ENCODE results near the gene SH3TC1. TPM values are rescaled to one million over a fixed set of nuclear protein-coding genes. Genes with fewer than 3 reads are reported as not detected.

Gene SH3TC1
- total RNA-seq, 1 donor from 2014 or later = 32.1 TPM

GRCh38 chr4:8174970-8175369, 24.1 kb upstream of the SH3TC1 start:
- no peak for FAIRE-seq
- DNase-seq (ENCODE audit: low read depth) = no peak

DNA sequence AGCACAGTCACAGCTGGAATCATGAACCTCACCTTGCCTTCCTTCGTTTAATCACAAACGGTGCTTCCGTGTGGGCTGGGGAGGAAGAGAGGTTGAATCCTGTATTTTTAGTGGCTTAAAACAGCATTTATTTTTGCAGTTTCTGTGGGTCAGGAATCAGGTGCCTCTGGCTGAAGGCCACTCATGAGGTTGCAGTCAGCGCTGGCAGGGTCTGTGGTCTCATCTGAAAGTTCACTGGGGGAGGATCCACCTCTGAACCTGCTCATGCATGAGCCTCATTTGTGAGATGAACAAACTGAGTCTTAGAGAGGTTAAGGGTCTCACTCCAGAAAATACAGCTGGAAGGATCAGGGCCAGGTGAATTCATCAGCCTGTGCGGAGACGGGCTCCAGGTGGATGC, 23.4 kb upstream of the SH3TC1 start:
- TF ChIP-seq, protein P1, sequence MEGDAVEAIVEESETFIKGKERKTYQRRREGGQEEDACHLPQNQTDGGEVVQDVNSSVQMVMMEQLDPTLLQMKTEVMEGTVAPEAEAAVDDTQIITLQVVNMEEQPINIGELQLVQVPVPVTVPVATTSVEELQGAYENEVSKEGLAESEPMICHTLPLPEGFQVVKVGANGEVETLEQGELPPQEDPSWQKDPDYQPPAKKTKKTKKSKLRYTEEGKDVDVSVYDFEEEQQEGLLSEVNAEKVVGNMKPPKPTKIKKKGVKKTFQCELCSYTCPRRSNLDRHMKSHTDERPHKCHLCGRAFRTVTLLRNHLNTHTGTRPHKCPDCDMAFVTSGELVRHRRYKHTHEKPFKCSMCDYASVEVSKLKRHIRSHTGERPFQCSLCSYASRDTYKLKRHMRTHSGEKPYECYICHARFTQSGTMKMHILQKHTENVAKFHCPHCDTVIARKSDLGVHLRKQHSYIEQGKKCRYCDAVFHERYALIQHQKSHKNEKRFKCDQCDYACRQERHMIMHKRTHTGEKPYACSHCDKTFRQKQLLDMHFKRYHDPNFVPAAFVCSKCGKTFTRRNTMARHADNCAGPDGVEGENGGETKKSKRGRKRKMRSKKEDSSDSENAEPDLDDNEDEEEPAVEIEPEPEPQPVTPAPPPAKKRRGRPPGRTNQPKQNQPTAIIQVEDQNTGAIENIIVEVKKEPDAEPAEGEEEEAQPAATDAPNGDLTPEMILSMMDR (IDR thresholded peaks at IDR 0.05; ENCODE audit: insufficient read depth, low read length, severe bottlenecking) = no peak
- no peak for DNase-seq (ENCODE audit: low read depth)
- FAIRE-seq = no peak
- no peaks in the 10 kb centered on the region for H3K27me3 ChIP-seq (ENCODE audit: control insufficient read depth, insufficient read depth, low read length)
- H3K36me3 ChIP-seq (ENCODE audit: control insufficient read depth, insufficient read depth, low read length) = no peaks in the 10 kb centered on the region
- no peak overlapping the region for H3K4me3 ChIP-seq (ENCODE audit: low read depth, low read length)

More at GRCh38 chr4:8174970-8175369, 24.1 kb upstream of the SH3TC1 start:
- no peaks in the 10 kb centered on the region for H3K27me3 ChIP-seq (ENCODE audit: control insufficient read depth, insufficient read depth, low read length)
- H3K36me3 ChIP-seq (ENCODE audit: control insufficient read depth, insufficient read depth, low read length) = no peaks in the 10 kb centered on the region
- TF ChIP-seq, protein P1 (IDR thresholded peaks at IDR 0.05; ENCODE audit: insufficient read depth, low read length, severe bottlenecking) = no peak
- H3K4me3 ChIP-seq (ENCODE audit: low read depth, low read length) = no peak overlapping the region

DNA sequence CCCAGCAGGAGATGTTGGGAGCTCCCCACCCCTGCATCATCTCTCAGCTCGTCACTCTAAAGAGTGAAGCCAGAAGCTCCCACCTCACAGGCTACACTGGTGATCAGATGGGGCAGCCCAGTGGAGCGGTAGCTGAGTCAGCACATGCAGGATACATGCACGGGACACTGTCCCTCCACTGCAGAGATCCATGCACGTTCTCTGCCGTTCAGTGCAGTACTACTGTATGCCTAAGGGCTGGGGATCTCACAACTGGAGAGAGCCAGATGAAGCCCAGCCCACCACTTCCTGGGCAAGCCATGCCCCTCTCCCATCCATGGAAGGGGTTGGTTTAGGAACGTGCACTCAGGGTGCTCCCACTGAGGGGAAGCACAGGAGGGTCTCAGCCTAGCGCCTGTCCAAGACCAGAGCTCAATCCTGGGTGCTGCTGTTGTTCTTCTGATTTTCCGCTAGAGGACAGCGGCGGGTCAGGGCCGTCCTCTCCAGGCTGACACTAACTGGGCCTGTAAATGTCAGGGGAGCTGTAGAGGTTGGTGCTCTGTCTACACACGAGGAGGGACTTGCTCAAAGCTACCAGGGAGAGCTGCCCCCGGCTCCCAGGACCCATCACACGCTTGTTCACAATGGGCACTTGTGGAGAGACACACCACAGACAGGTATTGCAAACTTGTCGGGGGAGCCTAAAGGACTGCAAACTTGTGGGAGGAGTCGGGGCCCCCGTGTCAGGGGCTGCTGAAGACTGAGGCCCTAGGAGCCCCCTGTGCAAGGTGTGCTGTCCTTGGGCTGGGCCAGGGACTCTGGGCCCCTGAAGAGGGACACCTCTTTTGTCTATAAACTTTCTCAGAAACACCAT, 22.3 kb upstream of the SH3TC1 start:
- TF ChIP-seq, protein P1 (IDR thresholded peaks at IDR 0.05; ENCODE audit: insufficient read depth, low read length, severe bottlenecking) = peak; percentile 98
- H3K36me3 ChIP-seq (ENCODE audit: control insufficient read depth, insufficient read depth, low read length) = no peaks in the 10 kb centered on the region
- no peaks in the 10 kb centered on the region for H3K27me3 ChIP-seq (ENCODE audit: control insufficient read depth, insufficient read depth, low read length)
- peak; percentile 93 for FAIRE-seq
- no peak overlapping the region for H3K4me3 ChIP-seq (ENCODE audit: low read depth, low read length)
- DNase-seq (ENCODE audit: low read depth) = peak; percentile 42

GRCh38 chr4:8177552-8177951, 21.5 kb upstream of the SH3TC1 start:
- TF ChIP-seq, protein P1 (IDR thresholded peaks at IDR 0.05; ENCODE audit: insufficient read depth, low read length, severe bottlenecking) = no peak
- no peaks in the 10 kb centered on the region for H3K36me3 ChIP-seq (ENCODE audit: control insufficient read depth, insufficient read depth, low read length)
- FAIRE-seq (no peak), DNase-seq (ENCODE audit: low read depth) (no peak)
- no peaks in the 10 kb centered on the region for H3K27me3 ChIP-seq (ENCODE audit: control insufficient read depth, insufficient read depth, low read length)
- no peak overlapping the region for H3K4me3 ChIP-seq (ENCODE audit: low read depth, low read length)

DNA sequence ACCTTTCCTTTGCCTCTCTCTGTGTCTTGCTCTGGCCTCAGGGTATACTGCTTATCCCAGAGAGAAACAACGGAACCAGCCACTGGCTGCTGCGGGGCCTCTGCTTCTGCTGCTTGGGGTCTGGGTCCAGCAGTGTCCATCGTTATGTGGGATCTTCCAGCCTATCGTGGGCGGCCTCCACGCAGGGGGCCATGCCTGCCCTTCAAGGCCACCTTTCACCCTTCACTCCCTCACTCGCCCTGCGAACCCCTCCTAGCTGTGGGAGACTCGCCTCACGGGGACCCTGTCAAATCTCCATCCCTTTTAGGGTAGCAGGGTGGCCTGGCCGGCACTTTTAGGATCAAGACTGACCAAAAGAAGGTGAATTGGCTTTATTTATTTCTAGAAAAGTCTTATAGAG, 21.1 kb upstream of the SH3TC1 start:
- TF ChIP-seq, protein P1 (IDR thresholded peaks at IDR 0.05; ENCODE audit: insufficient read depth, low read length, severe bottlenecking) = no peak
- no peak overlapping the region for H3K4me3 ChIP-seq (ENCODE audit: low read depth, low read length)
- H3K36me3 ChIP-seq (ENCODE audit: control insufficient read depth, insufficient read depth, low read length) = no peaks in the 10 kb centered on the region
- DNase-seq (ENCODE audit: low read depth) (no peak), FAIRE-seq (no peak)
- no peaks in the 10 kb centered on the region for H3K27me3 ChIP-seq (ENCODE audit: control insufficient read depth, insufficient read depth, low read length)

Data from bronchial epithelial cell (primary cell).